ENCODE measurements around the gene SPACDR.

Gene SPACDR

DNA sequence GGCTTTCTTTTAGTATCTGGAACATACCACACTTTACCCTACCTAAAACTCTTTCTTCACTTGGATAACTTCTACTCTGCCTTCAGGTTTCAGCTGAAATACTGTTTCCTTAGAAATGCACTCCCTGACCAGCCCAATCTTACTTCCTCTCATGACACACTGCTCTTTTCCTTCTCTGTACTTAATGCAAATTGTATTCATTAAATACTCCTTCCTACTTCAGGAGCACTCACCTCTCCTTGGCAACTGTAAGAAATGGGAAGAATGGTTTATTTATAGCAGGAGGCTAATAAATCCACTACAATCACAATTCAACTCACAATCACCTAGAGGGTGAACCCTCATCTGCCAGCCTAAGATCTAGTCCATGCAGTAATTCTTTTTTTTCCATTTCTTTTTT lies 50.7 kb downstream of the SPACDR start:
- no peak for DNase-seq (ENCODE audit: low spot score)

DNA sequence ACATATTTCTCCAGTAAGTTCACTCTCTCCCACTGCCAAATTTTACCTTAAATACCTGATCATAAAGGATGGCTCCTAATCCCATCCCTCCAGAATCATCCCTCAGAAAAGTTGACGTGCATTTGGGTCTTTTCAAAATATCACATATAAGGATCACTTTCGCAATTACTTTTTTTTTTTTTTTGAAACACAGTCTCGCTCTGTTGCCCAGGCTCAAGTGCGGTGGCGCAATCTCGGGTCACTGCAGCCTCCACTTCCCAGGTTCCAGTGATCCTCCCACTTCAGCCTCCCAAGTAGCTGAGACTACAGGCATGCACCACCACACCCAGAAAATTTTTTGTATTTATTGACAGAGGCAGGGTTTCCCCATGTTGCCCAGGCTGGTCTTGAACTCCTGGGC lies 53.0 kb downstream of the SPACDR start:
- DNase-seq (ENCODE audit: low spot score), result no peak

DNA sequence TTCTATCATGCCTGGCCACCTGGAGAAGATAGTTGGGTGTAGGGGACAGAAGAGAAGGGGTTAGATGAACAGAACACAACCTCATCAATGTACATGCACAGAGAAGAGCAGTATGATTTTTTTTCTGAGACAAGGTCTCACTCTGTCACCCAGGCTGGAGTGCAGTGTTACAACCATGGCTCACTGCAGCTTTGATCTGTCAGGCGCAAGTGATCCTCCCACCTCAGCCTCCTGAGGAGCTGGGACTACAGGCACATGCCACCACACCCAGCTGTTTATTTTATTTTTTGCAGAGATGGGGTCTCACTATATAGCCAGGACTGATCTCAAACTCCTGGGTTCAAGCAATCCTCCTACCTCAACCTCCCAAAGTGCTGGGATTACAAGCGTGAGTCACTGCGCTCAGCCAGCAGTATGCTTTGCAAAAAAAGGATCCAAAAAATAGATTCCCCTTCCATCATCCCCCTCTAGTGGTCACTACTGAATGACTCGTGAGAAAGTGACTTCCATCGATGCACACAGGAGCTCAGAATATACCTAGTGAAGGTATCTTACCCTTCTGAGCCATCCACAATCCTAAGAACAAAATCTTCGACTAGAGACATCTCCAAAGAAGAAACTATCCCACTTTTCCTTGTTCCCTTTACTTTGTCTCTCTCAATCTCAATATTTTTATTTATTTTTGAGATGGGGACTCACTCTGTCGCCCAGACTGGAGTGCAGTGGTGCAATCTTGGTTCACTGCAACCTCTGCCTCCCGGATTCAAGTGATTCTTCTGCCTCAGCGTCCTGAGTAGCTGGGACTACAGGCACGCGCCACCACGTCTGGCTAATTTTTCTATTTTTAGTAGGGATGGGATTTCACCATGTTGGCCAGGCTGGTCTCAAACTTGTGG lies 56.5 kb downstream of the SPACDR start:
- DNase-seq (ENCODE audit: low spot score), result peak; percentile 64

- no peak for DNase-seq (ENCODE audit: low spot score)
Observed at GRCh38 chr7:100406767-100407166, 57.3 kb downstream of the SPACDR start.

Measured in CD4-positive, alpha-beta T cell treated with Interleukin-6 at 100 ng/mL for 8 hours (primary cell).